K562 (cell line): ENCODE results near the gene NCOA1.

Experiments
- MAX ChIP-seq: sonication (generic); formaldehyde crosslinking; IDR thresholded peaks from 2 replicates; pipeline ENCODE4 v1.9.0; 2022; ENCODE audit warnings: mild to moderate bottlenecking, missing genetic modification reagents
- PCBP1 ChIP-seq: fragments of 200-400 bp; formaldehyde crosslinking; IDR thresholded peaks from 2 replicates; pipeline ENCODE4 v1.6.1; 2018; ENCODE audit warnings: mild to moderate bottlenecking, low read depth, low read length; ENCODE audit not compliant: poor library complexity, severe bottlenecking
- STAG1 ChIP-seq: sonication (generic); formaldehyde crosslinking; IDR thresholded peaks from 2 replicates; pipeline ENCODE4 v1.5.0; 2020; ENCODE audit warnings: missing genetic modification reagents, borderline replicate concordance
- STAT5B ChIP-seq: fragments of 250-450 bp; sonication (Bioruptor Pico); IDR thresholded peaks from 2 replicates; pipeline ENCODE4 v1.8.0; 2021; ENCODE audit warnings: mild to moderate bottlenecking, inconsistent platforms
- TOE1 ChIP-seq, 2 experiments: fragments of 450-650 bp in 1 of 2; sonication (generic) in 1 of 2; formaldehyde crosslinking in 1 of 2; IDR thresholded peaks; 2 replicates each; pipeline versions ENCODE4 v1.7.1 to v1.8.0; 2016 to 2022; ENCODE audit warnings: borderline replicate concordance in 2 of 2, mild to moderate bottlenecking in 2 of 2, antibody characterized with exemption in 1 of 2, inconsistent platforms in 1 of 2, low read depth in 1 of 2, missing genetic modification reagents in 1 of 2, moderate library complexity in 1 of 2
- ZNF24 ChIP-seq: fragments of 450-650 bp; IDR thresholded peaks from 2 replicates; pipeline ENCODE4 v1.6.1; 2016
- ZNF324 ChIP-seq: fragments of 250-450 bp; sonication (Bioruptor Pico); IDR thresholded peaks from 2 replicates; pipeline ENCODE4 v1.4.0; 2020; ENCODE audit warnings: mild to moderate bottlenecking
- TF ChIP-seq, protein P1 (sequence below): sonication (generic); formaldehyde crosslinking; IDR thresholded peaks from 2 replicates; pipeline ENCODE4 v1.5.0; 2020; ENCODE audit warnings: missing genetic modification reagents

DNA sequence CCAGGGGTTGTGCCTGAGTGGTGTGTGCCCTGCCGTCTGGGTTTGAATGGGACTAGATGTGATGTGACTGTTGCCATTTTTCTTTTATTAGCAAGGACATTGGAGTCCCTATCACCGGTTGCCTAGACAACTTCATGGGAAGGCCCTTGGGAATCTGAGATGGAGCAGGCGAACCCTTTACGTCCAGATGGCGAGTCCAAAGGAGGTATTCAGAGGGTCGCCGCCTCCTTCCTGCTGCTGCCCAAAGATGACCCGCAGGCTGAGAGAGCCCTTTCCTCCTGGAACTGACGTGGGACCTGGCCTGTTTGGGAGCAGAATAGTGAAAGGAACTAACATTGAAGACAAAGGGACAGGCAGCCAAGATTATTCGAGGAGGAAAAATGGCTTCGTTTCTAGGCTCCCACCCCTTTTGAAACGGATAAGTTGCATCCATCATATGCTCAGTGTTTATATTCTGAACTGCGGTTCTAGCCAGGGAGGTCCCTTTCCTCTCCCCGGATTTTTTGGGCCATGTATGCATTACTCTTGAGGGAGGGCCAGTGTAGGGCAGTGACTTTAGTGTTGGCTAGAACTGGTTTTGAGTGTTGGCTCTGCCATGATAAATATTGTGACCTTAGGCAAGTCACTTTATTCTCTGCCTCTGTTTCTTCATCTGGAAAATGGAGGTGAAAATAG, 302.8 kb downstream of the NCOA1 start:
- TF ChIP-seq ZNF324 (CRISPR knock-in tag) (no peak), STAG1 (CRISPR knock-in tag) (no peak), STAT5B (CRISPR knock-in tag) (no peak), ZNF24 (no peak), TOE1 (IDR thresholded peaks at IDR 0.05; ENCODE audit: borderline replicate concordance) (no peak), TOE1 (CRISPR knock-in tag; IDR thresholded peaks at IDR 0.05; ENCODE audit: borderline replicate concordance, low read depth) (no peak), MAX (CRISPR knock-in tag) (no peak), PCBP1 (no peak)
- TF ChIP-seq, protein P1, sequence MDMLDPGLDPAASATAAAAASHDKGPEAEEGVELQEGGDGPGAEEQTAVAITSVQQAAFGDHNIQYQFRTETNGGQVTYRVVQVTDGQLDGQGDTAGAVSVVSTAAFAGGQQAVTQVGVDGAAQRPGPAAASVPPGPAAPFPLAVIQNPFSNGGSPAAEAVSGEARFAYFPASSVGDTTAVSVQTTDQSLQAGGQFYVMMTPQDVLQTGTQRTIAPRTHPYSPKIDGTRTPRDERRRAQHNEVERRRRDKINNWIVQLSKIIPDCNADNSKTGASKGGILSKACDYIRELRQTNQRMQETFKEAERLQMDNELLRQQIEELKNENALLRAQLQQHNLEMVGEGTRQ (CRISPR knock-in tag) = no peak
